Measurements from ENCODE around the gene FEZF1. TPM values are rescaled to one million over a fixed set of nuclear protein-coding genes. Genes with fewer than 3 reads are reported as not detected.

FEZF1 gene
- total RNA-seq, 2 donors from 2014 or later = not detected

DNA sequence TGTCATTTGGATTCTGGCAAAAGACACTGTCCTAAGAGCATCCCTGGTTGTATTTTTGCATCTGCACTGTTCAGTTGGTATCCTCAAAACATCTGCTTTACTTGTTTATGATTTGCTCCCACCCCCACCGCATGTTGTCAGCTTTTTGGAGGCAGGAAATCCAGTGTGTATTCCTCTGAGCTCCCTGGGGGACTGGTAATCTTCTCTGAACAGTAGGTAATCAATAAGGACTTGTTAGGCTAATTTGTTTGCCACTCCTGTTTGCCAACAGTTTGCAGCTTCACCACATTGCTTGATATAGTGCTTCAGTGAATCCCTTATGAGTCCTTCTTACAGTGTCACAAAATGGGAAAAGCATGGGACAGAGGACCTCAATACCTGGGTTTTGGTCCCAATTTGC lies 49.1 kb downstream of the FEZF1 start:
- no peak overlapping the region for H3K4me3 ChIP-seq
- TF ChIP-seq POLR2A (IDR thresholded peaks at IDR 0.05) = no peak
- TF ChIP-seq, protein P1, sequence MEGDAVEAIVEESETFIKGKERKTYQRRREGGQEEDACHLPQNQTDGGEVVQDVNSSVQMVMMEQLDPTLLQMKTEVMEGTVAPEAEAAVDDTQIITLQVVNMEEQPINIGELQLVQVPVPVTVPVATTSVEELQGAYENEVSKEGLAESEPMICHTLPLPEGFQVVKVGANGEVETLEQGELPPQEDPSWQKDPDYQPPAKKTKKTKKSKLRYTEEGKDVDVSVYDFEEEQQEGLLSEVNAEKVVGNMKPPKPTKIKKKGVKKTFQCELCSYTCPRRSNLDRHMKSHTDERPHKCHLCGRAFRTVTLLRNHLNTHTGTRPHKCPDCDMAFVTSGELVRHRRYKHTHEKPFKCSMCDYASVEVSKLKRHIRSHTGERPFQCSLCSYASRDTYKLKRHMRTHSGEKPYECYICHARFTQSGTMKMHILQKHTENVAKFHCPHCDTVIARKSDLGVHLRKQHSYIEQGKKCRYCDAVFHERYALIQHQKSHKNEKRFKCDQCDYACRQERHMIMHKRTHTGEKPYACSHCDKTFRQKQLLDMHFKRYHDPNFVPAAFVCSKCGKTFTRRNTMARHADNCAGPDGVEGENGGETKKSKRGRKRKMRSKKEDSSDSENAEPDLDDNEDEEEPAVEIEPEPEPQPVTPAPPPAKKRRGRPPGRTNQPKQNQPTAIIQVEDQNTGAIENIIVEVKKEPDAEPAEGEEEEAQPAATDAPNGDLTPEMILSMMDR (IDR thresholded peaks at IDR 0.05) = no peak
- H3K4me1 ChIP-seq = no peaks in the 10 kb centered on the region
- H3K27ac ChIP-seq = no peak overlapping the region
- H3K27me3 ChIP-seq = no peaks in the 10 kb centered on the region
- WGBS, 2 donors = 0 to 6% methylated on average over 1 of the region's 1 CpG
- H3K36me3 ChIP-seq (replicated peaks in 1 of 2; ENCODE audit: insufficient read depth in 1 of 2, low read depth in 2 of 2) = no peaks in the 10 kb centered on the region
- intact Hi-C loops (cut with DNase I) = no loop called here
- ATAC-seq = no peak
- DNase-seq = no peak
- no peaks in the 10 kb centered on the region for H3K9me3 ChIP-seq

Other genes starting within 250 kb of the FEZF1 start
- gene AASS, start 160.5 kb downstream of the FEZF1 start, total RNA-seq = 10 to 100 TPM; 28.5 to 37.9 TPM